GM12878 (cell line): Measurements from ENCODE around the gene POLR3K.

ENCODE experiments used
- CHD2 ChIP-seq: IDR thresholded peaks from 2 replicates; pipeline ENCODE4 v1.6.1; 2011; ENCODE audit warnings: low read depth, low read length, improper control_type of control experiment, borderline replicate concordance
- EP300 ChIP-seq, 2 experiments: fragments of 150-350 bp in 1 of 2; IDR thresholded peaks; 2 replicates each; pipeline ENCODE4 v1.6.1; 2011 to 2012; ENCODE audit warnings: low read depth in 2 of 2, low read length in 2 of 2, borderline replicate concordance in 1 of 2, improper control_type of control experiment in 1 of 2, inconsistent platforms in 1 of 2; ENCODE audit not compliant: control insufficient read depth in 1 of 2
- MXI1 ChIP-seq: fragments of 150-350 bp; IDR thresholded peaks from 2 replicates; pipeline ENCODE4 v1.6.1; 2011; ENCODE audit warnings: low read depth, mild to moderate bottlenecking, inconsistent platforms, low read length, improper control_type of control experiment
- POLR2A ChIP-seq: IDR thresholded peaks from 2 replicates; pipeline ENCODE4 v1.6.1; 2011; ENCODE audit warnings: low read depth, mild to moderate bottlenecking, low read length
- POLR2AphosphoS5 ChIP-seq: IDR thresholded peaks from 2 replicates; pipeline ENCODE4 v1.6.1; 2011; ENCODE audit warnings: mild to moderate bottlenecking, low read length, inconsistent platforms
- WRNIP1 ChIP-seq: IDR thresholded peaks from 2 replicates; pipeline ENCODE4 v1.6.1; 2011; ENCODE audit warnings: low read depth, low read length, improper control_type of control experiment, borderline replicate concordance
- YBX1 ChIP-seq: fragments of 450-650 bp; IDR thresholded peaks from 2 replicates; pipeline ENCODE4 v1.6.1; 2016; ENCODE audit warnings: antibody characterized with exemption
- ZZZ3 ChIP-seq: IDR thresholded peaks from 2 replicates; pipeline ENCODE4 v1.6.1; 2011; ENCODE audit warnings: low read depth; ENCODE audit not compliant: control insufficient read depth, insufficient read length
- TF ChIP-seq, protein P1 (sequence below), 3 experiments: IDR thresholded peaks in 2 of 3; conservative IDR thresholded peaks in 1 of 3; 2 replicates each; pipeline ENCODE4 v1.5.1; 2011; ENCODE audit warnings: low read depth in 3 of 3, low read length in 3 of 3, mild to moderate bottlenecking in 3 of 3, control low read depth in 2 of 3, moderate library complexity in 2 of 3, inconsistent platforms in 1 of 3, mixed read lengths in 1 of 3; ENCODE audit not compliant: control insufficient read depth in 2 of 3, insufficient read depth in 1 of 3; ENCODE audit errors: extremely low read depth in 1 of 3
- TF ChIP-seq, protein P2 (sequence below): IDR thresholded peaks from 2 replicates; pipeline ENCODE4 v1.6.1; 2012; ENCODE audit warnings: mild to moderate bottlenecking, low read depth, low read length
- TF ChIP-seq, protein P3 (sequence below): IDR thresholded peaks from 2 replicates; pipeline ENCODE4 v1.6.1; 2011; ENCODE audit warnings: mild to moderate bottlenecking, low read depth, low read length, moderate library complexity; ENCODE audit not compliant: insufficient replicate concordance

DNA sequence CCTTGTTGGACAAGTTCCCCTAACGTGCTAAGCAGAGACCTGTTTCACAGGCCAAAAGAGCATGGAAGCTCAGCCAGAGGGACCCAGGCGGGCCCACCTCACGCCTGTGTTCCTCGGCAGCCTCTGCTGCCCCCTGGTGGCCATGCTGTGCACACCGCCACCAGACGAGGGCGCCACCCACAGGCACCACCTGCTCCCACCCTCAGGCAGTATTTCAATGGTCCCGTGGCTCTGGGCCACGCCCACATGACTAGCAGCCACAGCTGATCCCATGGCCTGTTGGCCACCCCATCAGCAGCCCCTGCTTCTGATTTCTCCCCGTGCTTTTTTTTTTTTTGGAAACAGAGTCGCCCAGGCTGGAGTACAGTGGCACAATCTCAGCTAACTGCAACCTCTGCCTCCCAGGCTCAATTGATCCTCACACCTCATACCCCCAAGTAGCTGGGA, 43.5 kb upstream of the POLR3K start:
- TF ChIP-seq, protein P1, sequence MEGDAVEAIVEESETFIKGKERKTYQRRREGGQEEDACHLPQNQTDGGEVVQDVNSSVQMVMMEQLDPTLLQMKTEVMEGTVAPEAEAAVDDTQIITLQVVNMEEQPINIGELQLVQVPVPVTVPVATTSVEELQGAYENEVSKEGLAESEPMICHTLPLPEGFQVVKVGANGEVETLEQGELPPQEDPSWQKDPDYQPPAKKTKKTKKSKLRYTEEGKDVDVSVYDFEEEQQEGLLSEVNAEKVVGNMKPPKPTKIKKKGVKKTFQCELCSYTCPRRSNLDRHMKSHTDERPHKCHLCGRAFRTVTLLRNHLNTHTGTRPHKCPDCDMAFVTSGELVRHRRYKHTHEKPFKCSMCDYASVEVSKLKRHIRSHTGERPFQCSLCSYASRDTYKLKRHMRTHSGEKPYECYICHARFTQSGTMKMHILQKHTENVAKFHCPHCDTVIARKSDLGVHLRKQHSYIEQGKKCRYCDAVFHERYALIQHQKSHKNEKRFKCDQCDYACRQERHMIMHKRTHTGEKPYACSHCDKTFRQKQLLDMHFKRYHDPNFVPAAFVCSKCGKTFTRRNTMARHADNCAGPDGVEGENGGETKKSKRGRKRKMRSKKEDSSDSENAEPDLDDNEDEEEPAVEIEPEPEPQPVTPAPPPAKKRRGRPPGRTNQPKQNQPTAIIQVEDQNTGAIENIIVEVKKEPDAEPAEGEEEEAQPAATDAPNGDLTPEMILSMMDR (IDR thresholded peaks at IDR 0.05 in 2 of 3, conservative IDR thresholded peaks at IDR 0.05 in 1 of 3; ENCODE audit: control insufficient read depth in 2 of 3, extremely low read depth in 1 of 3, insufficient read depth in 1 of 3, low read depth in 3 of 3, low read length in 3 of 3) = peak; percentile 99 to 100 (median 100); a peak in 5 of 6 replicates
- TF ChIP-seq, protein P2, sequence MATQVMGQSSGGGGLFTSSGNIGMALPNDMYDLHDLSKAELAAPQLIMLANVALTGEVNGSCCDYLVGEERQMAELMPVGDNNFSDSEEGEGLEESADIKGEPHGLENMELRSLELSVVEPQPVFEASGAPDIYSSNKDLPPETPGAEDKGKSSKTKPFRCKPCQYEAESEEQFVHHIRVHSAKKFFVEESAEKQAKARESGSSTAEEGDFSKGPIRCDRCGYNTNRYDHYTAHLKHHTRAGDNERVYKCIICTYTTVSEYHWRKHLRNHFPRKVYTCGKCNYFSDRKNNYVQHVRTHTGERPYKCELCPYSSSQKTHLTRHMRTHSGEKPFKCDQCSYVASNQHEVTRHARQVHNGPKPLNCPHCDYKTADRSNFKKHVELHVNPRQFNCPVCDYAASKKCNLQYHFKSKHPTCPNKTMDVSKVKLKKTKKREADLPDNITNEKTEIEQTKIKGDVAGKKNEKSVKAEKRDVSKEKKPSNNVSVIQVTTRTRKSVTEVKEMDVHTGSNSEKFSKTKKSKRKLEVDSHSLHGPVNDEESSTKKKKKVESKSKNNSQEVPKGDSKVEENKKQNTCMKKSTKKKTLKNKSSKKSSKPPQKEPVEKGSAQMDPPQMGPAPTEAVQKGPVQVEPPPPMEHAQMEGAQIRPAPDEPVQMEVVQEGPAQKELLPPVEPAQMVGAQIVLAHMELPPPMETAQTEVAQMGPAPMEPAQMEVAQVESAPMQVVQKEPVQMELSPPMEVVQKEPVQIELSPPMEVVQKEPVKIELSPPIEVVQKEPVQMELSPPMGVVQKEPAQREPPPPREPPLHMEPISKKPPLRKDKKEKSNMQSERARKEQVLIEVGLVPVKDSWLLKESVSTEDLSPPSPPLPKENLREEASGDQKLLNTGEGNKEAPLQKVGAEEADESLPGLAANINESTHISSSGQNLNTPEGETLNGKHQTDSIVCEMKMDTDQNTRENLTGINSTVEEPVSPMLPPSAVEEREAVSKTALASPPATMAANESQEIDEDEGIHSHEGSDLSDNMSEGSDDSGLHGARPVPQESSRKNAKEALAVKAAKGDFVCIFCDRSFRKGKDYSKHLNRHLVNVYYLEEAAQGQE = no peak
- TF ChIP-seq WRNIP1 = no peak
- peak; percentile 57; the same call in 1 of the 2 replicates for TF ChIP-seq CHD2
- no peak for TF ChIP-seq MXI1
- TF ChIP-seq, protein P3, sequence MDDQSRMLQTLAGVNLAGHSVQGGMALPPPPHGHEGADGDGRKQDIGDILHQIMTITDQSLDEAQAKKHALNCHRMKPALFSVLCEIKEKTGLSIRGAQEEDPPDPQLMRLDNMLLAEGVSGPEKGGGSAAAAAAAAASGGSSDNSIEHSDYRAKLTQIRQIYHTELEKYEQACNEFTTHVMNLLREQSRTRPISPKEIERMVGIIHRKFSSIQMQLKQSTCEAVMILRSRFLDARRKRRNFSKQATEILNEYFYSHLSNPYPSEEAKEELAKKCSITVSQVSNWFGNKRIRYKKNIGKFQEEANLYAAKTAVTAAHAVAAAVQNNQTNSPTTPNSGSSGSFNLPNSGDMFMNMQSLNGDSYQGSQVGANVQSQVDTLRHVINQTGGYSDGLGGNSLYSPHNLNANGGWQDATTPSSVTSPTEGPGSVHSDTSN = no peak
- peak; percentile 58 for TF ChIP-seq POLR2A
- TF ChIP-seq POLR2AphosphoS5 = no peak
- TF ChIP-seq YBX1 = no peak
- TF ChIP-seq ZZZ3 = no peak
- no peak for TF ChIP-seq EP300 (IDR thresholded peaks at IDR 0.05; ENCODE audit: borderline replicate concordance in 1 of 2, control insufficient read depth in 1 of 2, low read depth in 2 of 2, low read length in 2 of 2)
